ENCODE data around the gene PDSS2.
"Not testable (repeated sequence)": the region's sequence is repeated elsewhere in the genome, so short reads cannot be mapped to it uniquely, and the experiment has no call there.

The PDSS2 gene

GRCh38 chr6:107280001-107280400 is 179.4 kb downstream of the PDSS2 start:
- H3K14ac ChIP-seq (ENCODE audit: low read length in 2 of 2); H2BK12ac ChIP-seq (ENCODE audit: low read length in 2 of 2); H3K9ac ChIP-seq (ENCODE audit: low read length); H4K8ac ChIP-seq (ENCODE audit: low read length); H3K4me1 ChIP-seq (ENCODE audit: control insufficient read depth, insufficient read depth, low read depth, low read length); H3K4ac ChIP-seq (ENCODE audit: low read depth in 1 of 2, low read length in 2 of 2); H2BK15ac ChIP-seq (ENCODE audit: low read depth, poor library complexity, severe bottlenecking); H3K27me3 ChIP-seq (ENCODE audit: control insufficient read depth in 1 of 2, insufficient read depth in 1 of 2, low read length in 2 of 2); H3K36me3 ChIP-seq (ENCODE audit: control insufficient read depth in 1 of 2, insufficient read depth in 2 of 2, low read depth in 1 of 2, low read length in 2 of 2); H3K27ac ChIP-seq (ENCODE audit: low read length, poor library complexity, severe bottlenecking); DNase-seq; H2AFZ ChIP-seq (ENCODE audit: low read depth, low read length); H3K4me3 ChIP-seq (ENCODE audit: insufficient read depth in 1 of 2, low read depth in 1 of 2, low read length in 2 of 2); H4K91ac ChIP-seq (ENCODE audit: low read length); H2BK120ac ChIP-seq (ENCODE audit: low read depth, low read length); H3K9me3 ChIP-seq (ENCODE audit: control insufficient read depth, low read length); H3K4me2 ChIP-seq (ENCODE audit: low read length, poor library complexity, severe bottlenecking); H3K18ac ChIP-seq (ENCODE audit: low read depth in 1 of 2, low read length in 2 of 2); H3K23ac ChIP-seq (ENCODE audit: low read length in 2 of 2); H3K79me1 ChIP-seq (replicated peaks; ENCODE audit: low read length, poor library complexity, severe bottlenecking); H2AK5ac ChIP-seq (ENCODE audit: low read length, severe bottlenecking); H2BK5ac ChIP-seq (ENCODE audit: low read depth, low read length, poor library complexity, severe bottlenecking): not testable (repeated sequence)
- WGBS: 95% methylated on average over 6 of the region's 7 CpGs

GRCh38 chr6:107275330-107275865 is 184.0 kb downstream of the PDSS2 start:
- no peak overlapping the region for H2BK12ac ChIP-seq (ENCODE audit: low read length in 2 of 2)
- no peaks in the 10 kb centered on the region for H3K27me3 ChIP-seq (ENCODE audit: control insufficient read depth in 1 of 2, insufficient read depth in 1 of 2, low read length in 2 of 2)

GRCh38 chr6:107274288-107274687 is 185.1 kb downstream of the PDSS2 start:
- Histone ChIP-seq H2AFZ (ENCODE audit: low read depth, low read length) (no peak overlapping the region), H3K4me2 (ENCODE audit: low read length, poor library complexity, severe bottlenecking) (no peak overlapping the region), H3K36me3 (ENCODE audit: control insufficient read depth in 1 of 2, insufficient read depth in 2 of 2, low read depth in 1 of 2, low read length in 2 of 2) (peaks cover 0 to 10% of the 10 kb centered on the region in 2 experiments), H3K27ac (ENCODE audit: low read length, poor library complexity, severe bottlenecking) (no peak overlapping the region), H3K18ac (ENCODE audit: low read depth in 1 of 2, low read length in 2 of 2) (no peak overlapping the region), H3K9me3 (ENCODE audit: control insufficient read depth, low read length) (no peaks in the 10 kb centered on the region), H2BK5ac (ENCODE audit: low read depth, low read length, poor library complexity, severe bottlenecking) (no peak overlapping the region), H3K4me1 (ENCODE audit: control insufficient read depth, insufficient read depth, low read depth, low read length) (no peaks in the 10 kb centered on the region), H3K14ac (ENCODE audit: low read length in 2 of 2) (no peak overlapping the region), H3K4ac (ENCODE audit: low read depth in 1 of 2, low read length in 2 of 2) (no peak overlapping the region), H4K8ac (ENCODE audit: low read length) (no peak overlapping the region), H2BK12ac (ENCODE audit: low read length in 2 of 2) (no peak overlapping the region), H3K27me3 (ENCODE audit: control insufficient read depth in 1 of 2, insufficient read depth in 1 of 2, low read length in 2 of 2) (no peaks in the 10 kb centered on the region), H2BK120ac (ENCODE audit: low read depth, low read length) (no peak overlapping the region), H3K4me3 (ENCODE audit: insufficient read depth in 1 of 2, low read depth in 1 of 2, low read length in 2 of 2) (no peak overlapping the region), H3K9ac (ENCODE audit: low read length) (no peak overlapping the region), H3K79me1 (replicated peaks; ENCODE audit: low read length, poor library complexity, severe bottlenecking) (peaks cover 2% of the 10 kb centered on the region), H2AK5ac (ENCODE audit: low read length, severe bottlenecking) (no peak overlapping the region), H3K23ac (ENCODE audit: low read length in 2 of 2) (no peak overlapping the region), H2BK15ac (ENCODE audit: low read depth, poor library complexity, severe bottlenecking) (no peak overlapping the region), H4K91ac (ENCODE audit: low read length) (no peak overlapping the region)
- no CpG with 5 or more reads among the region's 1 CpG for WGBS
- no peak for DNase-seq

More at GRCh38 chr6:107275330-107275865, 184.0 kb downstream of the PDSS2 start:
- Histone ChIP-seq H3K36me3 (ENCODE audit: control insufficient read depth in 1 of 2, insufficient read depth in 2 of 2, low read depth in 1 of 2, low read length in 2 of 2) (peaks cover 0 to 10% of the 10 kb centered on the region in 2 experiments), H3K4me1 (ENCODE audit: control insufficient read depth, insufficient read depth, low read depth, low read length) (no peaks in the 10 kb centered on the region), H3K27ac (ENCODE audit: low read length, poor library complexity, severe bottlenecking) (no peak overlapping the region), H3K4ac (ENCODE audit: low read depth in 1 of 2, low read length in 2 of 2) (no peak overlapping the region), H2AFZ (ENCODE audit: low read depth, low read length) (no peak overlapping the region), H2BK120ac (ENCODE audit: low read depth, low read length) (no peak overlapping the region), H3K4me2 (ENCODE audit: low read length, poor library complexity, severe bottlenecking) (no peak overlapping the region), H3K18ac (ENCODE audit: low read depth in 1 of 2, low read length in 2 of 2) (no peak overlapping the region), H2AK5ac (ENCODE audit: low read length, severe bottlenecking) (no peak overlapping the region), H3K9me3 (ENCODE audit: control insufficient read depth, low read length) (no peaks in the 10 kb centered on the region), H4K8ac (ENCODE audit: low read length) (no peak overlapping the region), H2BK15ac (ENCODE audit: low read depth, poor library complexity, severe bottlenecking) (no peak overlapping the region), H3K23ac (ENCODE audit: low read length in 2 of 2) (no peak overlapping the region), H3K79me1 (replicated peaks; ENCODE audit: low read length, poor library complexity, severe bottlenecking) (peaks cover 2% of the 10 kb centered on the region), H4K91ac (ENCODE audit: low read length) (no peak overlapping the region), H3K9ac (ENCODE audit: low read length) (no peak overlapping the region), H3K4me3 (ENCODE audit: insufficient read depth in 1 of 2, low read depth in 1 of 2, low read length in 2 of 2) (no peak overlapping the region), H2BK5ac (ENCODE audit: low read depth, low read length, poor library complexity, severe bottlenecking) (no peak overlapping the region), H3K14ac (ENCODE audit: low read length in 2 of 2) (no peak overlapping the region)
- 39% methylated on average over 2 of the region's 2 CpGs for WGBS
- no peak for DNase-seq

GRCh38 chr6:107272246-107272645 is 187.1 kb downstream of the PDSS2 start:
- Histone ChIP-seq H2BK5ac (ENCODE audit: low read depth, low read length, poor library complexity, severe bottlenecking) (no peak overlapping the region), H3K36me3 (ENCODE audit: control insufficient read depth in 1 of 2, insufficient read depth in 2 of 2, low read depth in 1 of 2, low read length in 2 of 2) (peaks cover 0 to 10% of the 10 kb centered on the region in 2 experiments), H3K4me2 (ENCODE audit: low read length, poor library complexity, severe bottlenecking) (no peak overlapping the region), H3K27ac (ENCODE audit: low read length, poor library complexity, severe bottlenecking) (no peak overlapping the region), H3K23ac (ENCODE audit: low read length in 2 of 2) (no peak overlapping the region), H2AFZ (ENCODE audit: low read depth, low read length) (no peak overlapping the region), H2BK12ac (ENCODE audit: low read length in 2 of 2) (no peak overlapping the region), H2AK5ac (ENCODE audit: low read length, severe bottlenecking) (no peak overlapping the region), H4K8ac (ENCODE audit: low read length) (no peak overlapping the region), H3K4me3 (ENCODE audit: insufficient read depth in 1 of 2, low read depth in 1 of 2, low read length in 2 of 2) (no peak overlapping the region), H3K14ac (ENCODE audit: low read length in 2 of 2) (no peak overlapping the region), H3K9me3 (ENCODE audit: control insufficient read depth, low read length) (no peaks in the 10 kb centered on the region), H4K91ac (ENCODE audit: low read length) (no peak overlapping the region), H3K9ac (ENCODE audit: low read length) (no peak overlapping the region), H3K4me1 (ENCODE audit: control insufficient read depth, insufficient read depth, low read depth, low read length) (no peaks in the 10 kb centered on the region), H3K18ac (ENCODE audit: low read depth in 1 of 2, low read length in 2 of 2) (no peak overlapping the region), H2BK15ac (ENCODE audit: low read depth, poor library complexity, severe bottlenecking) (no peak overlapping the region), H2BK120ac (ENCODE audit: low read depth, low read length) (no peak overlapping the region), H3K27me3 (ENCODE audit: control insufficient read depth in 1 of 2, insufficient read depth in 1 of 2, low read length in 2 of 2) (no peaks in the 10 kb centered on the region), H3K4ac (ENCODE audit: low read depth in 1 of 2, low read length in 2 of 2) (no peak overlapping the region), H3K79me1 (replicated peaks; ENCODE audit: low read length, poor library complexity, severe bottlenecking) (peaks cover 2% of the 10 kb centered on the region)
- DNase-seq: no peak
- 100% methylated on average over 2 of the region's 2 CpGs for WGBS
